Neural progenitor cell (in vitro differentiated cells): ENCODE results near the gene NT5DC1.

ENCODE experiments used
- EZH2 ChIP-seq: fragments of 200-600 bp; sonication (generic); IDR thresholded peaks from 2 replicates; pipeline ENCODE4 v1.6.1; 2017; ENCODE audit warnings: antibody characterized with exemption, mild to moderate bottlenecking, moderate library complexity
- EZH2phosphoT487 ChIP-seq: fragments of 200-600 bp; sonication (generic); IDR thresholded peaks from 2 replicates; pipeline ENCODE4 v1.6.1; 2017; ENCODE audit warnings: antibody characterized with exemption
- TF ChIP-seq, protein P1 (sequence below): fragments of 200-600 bp; sonication (generic); IDR thresholded peaks from 2 replicates; pipeline ENCODE4 v1.5.1; 2017; ENCODE audit warnings: antibody characterized with exemption, mild to moderate bottlenecking

DNA sequence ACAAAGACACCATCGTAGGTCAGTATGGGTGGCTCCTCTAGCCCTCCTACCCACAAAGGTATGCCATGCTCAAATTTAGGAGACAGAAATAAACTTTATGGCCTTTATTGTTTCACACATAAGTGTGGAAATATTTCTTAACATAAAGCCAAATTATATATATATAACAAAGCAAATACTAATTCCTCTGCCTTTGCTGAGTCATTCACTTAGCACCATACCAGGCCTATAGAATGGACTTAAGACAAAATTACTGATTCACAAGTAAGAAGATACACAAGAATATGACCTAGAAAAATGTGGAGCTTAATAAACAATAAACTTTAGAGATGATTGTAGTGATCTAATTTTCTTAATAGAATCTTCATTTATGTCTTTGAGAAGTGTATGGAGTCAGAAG lies 45.1 kb upstream of the NT5DC1 start:
- TF ChIP-seq, protein P1, sequence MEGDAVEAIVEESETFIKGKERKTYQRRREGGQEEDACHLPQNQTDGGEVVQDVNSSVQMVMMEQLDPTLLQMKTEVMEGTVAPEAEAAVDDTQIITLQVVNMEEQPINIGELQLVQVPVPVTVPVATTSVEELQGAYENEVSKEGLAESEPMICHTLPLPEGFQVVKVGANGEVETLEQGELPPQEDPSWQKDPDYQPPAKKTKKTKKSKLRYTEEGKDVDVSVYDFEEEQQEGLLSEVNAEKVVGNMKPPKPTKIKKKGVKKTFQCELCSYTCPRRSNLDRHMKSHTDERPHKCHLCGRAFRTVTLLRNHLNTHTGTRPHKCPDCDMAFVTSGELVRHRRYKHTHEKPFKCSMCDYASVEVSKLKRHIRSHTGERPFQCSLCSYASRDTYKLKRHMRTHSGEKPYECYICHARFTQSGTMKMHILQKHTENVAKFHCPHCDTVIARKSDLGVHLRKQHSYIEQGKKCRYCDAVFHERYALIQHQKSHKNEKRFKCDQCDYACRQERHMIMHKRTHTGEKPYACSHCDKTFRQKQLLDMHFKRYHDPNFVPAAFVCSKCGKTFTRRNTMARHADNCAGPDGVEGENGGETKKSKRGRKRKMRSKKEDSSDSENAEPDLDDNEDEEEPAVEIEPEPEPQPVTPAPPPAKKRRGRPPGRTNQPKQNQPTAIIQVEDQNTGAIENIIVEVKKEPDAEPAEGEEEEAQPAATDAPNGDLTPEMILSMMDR = no peak
- TF ChIP-seq EZH2phosphoT487 (no peak), EZH2 (no peak)
